ENCODE data around the gene ASB18.

ASB18 gene

DNA sequence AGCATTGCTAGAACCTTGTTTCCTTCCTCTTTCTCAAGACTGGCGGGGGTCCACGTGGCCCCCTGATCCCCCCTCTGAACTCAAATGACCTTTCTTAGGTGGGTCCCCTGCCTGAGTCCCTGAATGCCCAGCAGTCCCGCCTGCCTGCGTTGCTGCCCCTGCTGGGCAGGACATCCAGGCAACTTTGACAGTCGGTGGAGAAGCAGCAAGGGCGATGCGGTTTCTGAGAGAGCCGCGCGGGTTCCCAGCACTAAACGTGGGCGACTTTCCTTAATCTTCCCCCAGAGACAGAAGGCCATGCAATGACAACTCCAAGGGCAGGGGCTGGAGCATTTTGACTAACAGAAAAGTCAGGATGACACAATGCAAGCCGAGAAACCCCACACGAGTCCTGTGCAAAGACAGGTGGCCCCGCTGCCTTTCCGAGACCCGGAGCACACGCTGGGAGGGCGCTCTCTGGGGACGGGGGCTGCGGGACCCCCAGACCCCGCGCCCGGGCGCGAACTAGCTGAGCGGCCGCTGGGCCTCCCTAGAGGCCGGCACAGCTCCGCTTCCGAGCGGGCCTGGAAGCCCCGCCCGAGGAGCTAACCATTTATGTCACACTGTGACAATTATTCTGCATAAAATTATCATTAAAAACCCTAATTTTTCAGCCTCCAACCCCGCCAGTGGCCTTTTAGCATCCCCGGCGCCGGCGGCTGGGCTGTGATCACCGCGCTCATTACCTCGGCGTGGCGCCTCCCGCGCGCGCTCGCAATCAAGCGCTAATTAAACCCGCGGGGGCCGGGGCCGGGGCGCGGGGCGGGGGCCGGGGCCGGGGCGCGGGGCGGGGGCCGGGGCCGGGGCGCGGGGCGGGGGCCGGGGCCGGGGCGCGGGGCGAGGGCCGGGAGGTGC is 27.4 kb downstream of the ASB18 start:
- no peaks in the 10 kb centered on the region for H3K79me2 ChIP-seq (ENCODE audit: low read length)
- H3K9ac ChIP-seq (ENCODE audit: low read length) = no peak overlapping the region
- no peaks in the 10 kb centered on the region for H3K4me1 ChIP-seq (ENCODE audit: low read length)
- H3K9me3 ChIP-seq (ENCODE audit: insufficient read depth, low read length) = no peaks in the 10 kb centered on the region
- no peak overlapping the region for H3K27ac ChIP-seq (ENCODE audit: low read length)
- H3K36me3 ChIP-seq (replicated peaks; ENCODE audit: low read depth, low read length) = no peaks in the 10 kb centered on the region
- no peak overlapping the region for H2AFZ ChIP-seq (ENCODE audit: low read depth, low read length)
- H3K4me3 ChIP-seq (ENCODE audit: low read length) = no peak overlapping the region
- no peaks in the 10 kb centered on the region for H3K27me3 ChIP-seq (ENCODE audit: low read depth, low read length)
- H3K4me2 ChIP-seq (ENCODE audit: low read length) = no peak overlapping the region
- TF ChIP-seq EZH2phosphoT487 (IDR thresholded peaks at IDR 0.05; ENCODE audit: low read depth) = no peak
- TF ChIP-seq, protein P1, sequence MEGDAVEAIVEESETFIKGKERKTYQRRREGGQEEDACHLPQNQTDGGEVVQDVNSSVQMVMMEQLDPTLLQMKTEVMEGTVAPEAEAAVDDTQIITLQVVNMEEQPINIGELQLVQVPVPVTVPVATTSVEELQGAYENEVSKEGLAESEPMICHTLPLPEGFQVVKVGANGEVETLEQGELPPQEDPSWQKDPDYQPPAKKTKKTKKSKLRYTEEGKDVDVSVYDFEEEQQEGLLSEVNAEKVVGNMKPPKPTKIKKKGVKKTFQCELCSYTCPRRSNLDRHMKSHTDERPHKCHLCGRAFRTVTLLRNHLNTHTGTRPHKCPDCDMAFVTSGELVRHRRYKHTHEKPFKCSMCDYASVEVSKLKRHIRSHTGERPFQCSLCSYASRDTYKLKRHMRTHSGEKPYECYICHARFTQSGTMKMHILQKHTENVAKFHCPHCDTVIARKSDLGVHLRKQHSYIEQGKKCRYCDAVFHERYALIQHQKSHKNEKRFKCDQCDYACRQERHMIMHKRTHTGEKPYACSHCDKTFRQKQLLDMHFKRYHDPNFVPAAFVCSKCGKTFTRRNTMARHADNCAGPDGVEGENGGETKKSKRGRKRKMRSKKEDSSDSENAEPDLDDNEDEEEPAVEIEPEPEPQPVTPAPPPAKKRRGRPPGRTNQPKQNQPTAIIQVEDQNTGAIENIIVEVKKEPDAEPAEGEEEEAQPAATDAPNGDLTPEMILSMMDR (IDR thresholded peaks at IDR 0.05; ENCODE audit: low read depth, low read length) = no peak
- no peaks in the 10 kb centered on the region for H4K20me1 ChIP-seq (ENCODE audit: insufficient read depth, low read length)

DNA sequence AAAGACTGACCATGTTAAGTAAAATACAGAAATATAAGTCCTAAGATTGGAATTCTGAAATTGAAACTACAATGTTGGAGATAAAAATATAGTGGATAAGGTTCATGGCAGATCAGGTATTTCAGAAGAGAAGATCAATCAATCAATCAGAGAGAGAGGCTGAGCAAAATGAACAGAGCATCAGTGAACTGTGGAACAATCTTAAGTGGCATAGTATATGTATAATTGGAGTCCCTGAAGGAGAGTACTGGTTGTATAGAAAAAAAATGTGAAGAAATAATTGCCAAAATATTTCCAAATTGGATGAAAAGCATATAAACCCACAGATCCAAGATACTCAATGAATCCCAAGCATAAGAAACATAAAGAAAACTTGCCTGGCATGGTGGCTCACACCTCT is 35.0 kb downstream of the ASB18 start:
- Histone ChIP-seq H3K4me2 (ENCODE audit: low read length) (no peak overlapping the region), H3K9ac (ENCODE audit: low read length) (no peak overlapping the region), H3K27me3 (ENCODE audit: low read depth, low read length) (no peaks in the 10 kb centered on the region), H3K27ac (ENCODE audit: low read length) (no peak overlapping the region), H3K79me2 (ENCODE audit: low read length) (no peaks in the 10 kb centered on the region), H3K36me3 (replicated peaks; ENCODE audit: low read depth, low read length) (no peaks in the 10 kb centered on the region), H3K4me1 (ENCODE audit: low read length) (no peaks in the 10 kb centered on the region), H4K20me1 (ENCODE audit: insufficient read depth, low read length) (no peaks in the 10 kb centered on the region), H3K4me3 (ENCODE audit: low read length) (no peak overlapping the region), H2AFZ (ENCODE audit: low read depth, low read length) (no peak overlapping the region), H3K9me3 (ENCODE audit: insufficient read depth, low read length) (no peaks in the 10 kb centered on the region)
- TF ChIP-seq, protein P1 (IDR thresholded peaks at IDR 0.05; ENCODE audit: low read depth, low read length) = no peak
- TF ChIP-seq EZH2phosphoT487 (IDR thresholded peaks at IDR 0.05; ENCODE audit: low read depth) = no peak

DNA sequence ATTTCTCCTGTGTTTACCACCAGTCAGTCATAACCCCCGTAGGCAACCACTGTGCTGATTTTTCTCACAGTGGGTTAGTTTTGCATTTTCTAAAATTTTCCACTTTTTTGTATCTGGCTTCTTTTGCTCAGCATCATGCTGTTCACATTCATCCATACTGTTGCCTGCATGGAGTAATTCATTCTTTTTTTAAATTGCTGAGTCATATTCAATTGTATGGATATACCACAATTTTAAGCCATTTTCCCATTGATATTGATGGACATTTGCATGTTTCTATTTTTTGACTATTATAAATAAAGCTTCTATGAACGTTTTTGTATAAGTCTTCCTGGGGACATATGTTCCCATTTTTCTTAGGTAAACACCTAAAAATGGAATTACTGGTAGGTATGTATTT is 40.5 kb downstream of the ASB18 start:
- Histone ChIP-seq H3K27ac (ENCODE audit: low read length) (no peak overlapping the region), H3K79me2 (ENCODE audit: low read length) (no peaks in the 10 kb centered on the region), H3K36me3 (replicated peaks; ENCODE audit: low read depth, low read length) (no peaks in the 10 kb centered on the region), H2AFZ (ENCODE audit: low read depth, low read length) (no peak overlapping the region), H3K9ac (ENCODE audit: low read length) (no peak overlapping the region), H3K4me1 (ENCODE audit: low read length) (no peaks in the 10 kb centered on the region), H4K20me1 (ENCODE audit: insufficient read depth, low read length) (no peaks in the 10 kb centered on the region), H3K4me2 (ENCODE audit: low read length) (no peak overlapping the region), H3K4me3 (ENCODE audit: low read length) (no peak overlapping the region), H3K27me3 (ENCODE audit: low read depth, low read length) (no peaks in the 10 kb centered on the region), H3K9me3 (ENCODE audit: insufficient read depth, low read length) (no peaks in the 10 kb centered on the region)
- TF ChIP-seq, protein P1 (IDR thresholded peaks at IDR 0.05; ENCODE audit: low read depth, low read length) = no peak
- no peak for TF ChIP-seq EZH2phosphoT487 (IDR thresholded peaks at IDR 0.05; ENCODE audit: low read depth)

DNA sequence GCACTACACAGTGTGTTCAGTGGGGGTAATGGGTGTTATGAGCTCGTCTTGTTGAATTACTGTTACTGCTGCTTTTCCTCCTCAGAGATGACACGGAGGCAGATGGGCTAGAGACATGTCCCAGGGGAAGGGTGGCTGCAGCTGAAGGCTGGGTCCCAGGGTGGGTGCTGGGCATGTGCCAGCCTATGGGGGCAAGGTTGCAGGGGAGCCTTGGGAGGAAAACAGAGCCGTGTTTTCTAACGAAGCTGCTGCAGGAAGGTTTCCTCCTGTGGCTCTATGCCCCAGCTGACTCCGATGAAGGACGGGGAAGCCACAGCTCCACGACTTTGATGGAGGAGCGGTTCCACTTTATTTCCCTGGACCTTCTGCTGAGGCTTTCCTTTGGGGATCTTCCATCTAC is 42.4 kb downstream of the ASB18 start:
- Histone ChIP-seq H3K4me2 (ENCODE audit: low read length) (no peak overlapping the region), H3K36me3 (replicated peaks; ENCODE audit: low read depth, low read length) (no peaks in the 10 kb centered on the region), H3K27me3 (ENCODE audit: low read depth, low read length) (no peaks in the 10 kb centered on the region), H3K27ac (ENCODE audit: low read length) (no peak overlapping the region), H3K79me2 (ENCODE audit: low read length) (no peaks in the 10 kb centered on the region), H4K20me1 (ENCODE audit: insufficient read depth, low read length) (no peaks in the 10 kb centered on the region), H3K4me1 (ENCODE audit: low read length) (no peaks in the 10 kb centered on the region), H2AFZ (ENCODE audit: low read depth, low read length) (no peak overlapping the region), H3K9ac (ENCODE audit: low read length) (no peak overlapping the region), H3K4me3 (ENCODE audit: low read length) (no peak overlapping the region), H3K9me3 (ENCODE audit: insufficient read depth, low read length) (no peaks in the 10 kb centered on the region)
- TF ChIP-seq, protein P1 (IDR thresholded peaks at IDR 0.05; ENCODE audit: low read depth, low read length) = no peak
- no peak for TF ChIP-seq EZH2phosphoT487 (IDR thresholded peaks at IDR 0.05; ENCODE audit: low read depth)

Data from OCI-LY3 (cell line).